ENCODE data around the gene CYP27A1. TPM values are rescaled to one million over a fixed set of nuclear protein-coding genes. Genes with fewer than 3 reads are reported as not detected.

The CYP27A1 gene
- total RNA-seq, 1 experiment from 2014 or later = 1.2 TPM

DNA sequence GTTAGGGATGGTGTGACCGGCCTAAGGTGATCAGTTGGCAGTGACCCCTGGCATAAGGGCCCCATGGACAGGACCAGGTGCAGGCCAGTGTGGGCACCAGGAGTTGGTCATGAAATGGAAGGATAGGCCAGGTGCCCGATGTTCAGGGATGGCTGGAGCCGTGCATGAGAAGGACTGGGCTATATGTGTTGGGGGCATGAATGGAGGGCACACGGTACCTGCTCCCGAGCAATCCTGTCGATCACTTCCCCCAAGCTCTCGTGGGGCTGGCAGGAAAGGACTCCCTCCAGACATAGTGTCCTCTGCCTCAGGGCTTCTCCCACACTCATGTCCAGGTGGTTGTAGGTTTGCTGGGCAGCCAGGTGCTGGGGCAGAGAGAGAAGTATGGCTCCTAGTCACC is 42.1 kb downstream of the CYP27A1 start:
- Histone ChIP-seq H3K4me3 (ENCODE audit: low read depth, low read length, poor library complexity, severe bottlenecking) (no peak overlapping the region), H3K27ac (ENCODE audit: low read depth, low read length, poor library complexity, severe bottlenecking) (no peak overlapping the region), H3K4me1 (ENCODE audit: insufficient read depth, low read length, poor library complexity, severe bottlenecking) (no peaks in the 10 kb centered on the region), H3K36me3 (ENCODE audit: insufficient read depth, low read length, poor library complexity, severe bottlenecking) (no peaks in the 10 kb centered on the region), H3K27me3 (replicated peaks; ENCODE audit: insufficient read depth, low read depth, low read length, poor library complexity) (no peaks in the 10 kb centered on the region), H3K9me3 (ENCODE audit: low read depth, low read length, poor library complexity, severe bottlenecking) (no peaks in the 10 kb centered on the region)
- ChIA-PET POLR2A (ENCODE audit: low non-redundant PET) (no interaction called here), CTCF (no interaction called here)
- BruUV-seq (replicated peaks) = no TSS peak
- intact Hi-C loops (cut with micrococcal nuclease; ENCODE audit: unreplicated experiment) = no loop called here
- TF ChIP-seq, protein P1, sequence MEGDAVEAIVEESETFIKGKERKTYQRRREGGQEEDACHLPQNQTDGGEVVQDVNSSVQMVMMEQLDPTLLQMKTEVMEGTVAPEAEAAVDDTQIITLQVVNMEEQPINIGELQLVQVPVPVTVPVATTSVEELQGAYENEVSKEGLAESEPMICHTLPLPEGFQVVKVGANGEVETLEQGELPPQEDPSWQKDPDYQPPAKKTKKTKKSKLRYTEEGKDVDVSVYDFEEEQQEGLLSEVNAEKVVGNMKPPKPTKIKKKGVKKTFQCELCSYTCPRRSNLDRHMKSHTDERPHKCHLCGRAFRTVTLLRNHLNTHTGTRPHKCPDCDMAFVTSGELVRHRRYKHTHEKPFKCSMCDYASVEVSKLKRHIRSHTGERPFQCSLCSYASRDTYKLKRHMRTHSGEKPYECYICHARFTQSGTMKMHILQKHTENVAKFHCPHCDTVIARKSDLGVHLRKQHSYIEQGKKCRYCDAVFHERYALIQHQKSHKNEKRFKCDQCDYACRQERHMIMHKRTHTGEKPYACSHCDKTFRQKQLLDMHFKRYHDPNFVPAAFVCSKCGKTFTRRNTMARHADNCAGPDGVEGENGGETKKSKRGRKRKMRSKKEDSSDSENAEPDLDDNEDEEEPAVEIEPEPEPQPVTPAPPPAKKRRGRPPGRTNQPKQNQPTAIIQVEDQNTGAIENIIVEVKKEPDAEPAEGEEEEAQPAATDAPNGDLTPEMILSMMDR (conservative IDR thresholded peaks at IDR 0.05; ENCODE audit: low read depth, low read length) = no peak
- no peak for TF ChIP-seq EZH2 (IDR thresholded peaks at IDR 0.05; ENCODE audit: borderline replicate concordance, low read depth, low read length, poor library complexity, severe bottlenecking)
- DNase-seq (ENCODE audit: low spot score) = no peak

DNA sequence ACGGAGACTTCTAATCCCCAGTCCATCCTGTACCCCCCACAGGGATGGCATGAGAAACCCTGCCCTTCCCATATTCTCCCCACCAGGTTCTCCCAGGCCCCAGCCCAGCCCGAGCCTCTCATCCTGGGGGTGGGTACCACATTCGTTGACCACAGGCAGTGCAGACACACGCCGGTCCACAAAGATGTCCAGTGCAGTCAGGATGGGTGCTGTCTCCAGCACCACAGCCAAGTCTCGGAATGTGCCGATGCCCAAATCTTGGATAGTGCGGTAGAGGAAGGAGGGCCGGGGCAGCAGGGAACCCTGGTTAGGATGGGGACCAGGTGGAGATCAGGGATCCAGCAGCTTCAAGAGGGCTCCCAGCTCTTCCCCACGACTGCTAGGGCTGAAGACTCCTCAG is 44.8 kb downstream of the CYP27A1 start:
- TF ChIP-seq, protein P1 (conservative IDR thresholded peaks at IDR 0.05; ENCODE audit: low read depth, low read length) = no peak
- TF ChIP-seq EZH2 (IDR thresholded peaks at IDR 0.05; ENCODE audit: borderline replicate concordance, low read depth, low read length, poor library complexity, severe bottlenecking) = no peak
- CTCF ChIA-PET = no interaction called here
- Histone ChIP-seq H3K4me3 (ENCODE audit: low read depth, low read length, poor library complexity, severe bottlenecking) (no peak overlapping the region), H3K9me3 (ENCODE audit: low read depth, low read length, poor library complexity, severe bottlenecking) (no peaks in the 10 kb centered on the region), H3K27me3 (replicated peaks; ENCODE audit: insufficient read depth, low read depth, low read length, poor library complexity) (peaks cover 4% of the 10 kb centered on the region), H3K36me3 (ENCODE audit: insufficient read depth, low read length, poor library complexity, severe bottlenecking) (no peaks in the 10 kb centered on the region), H3K4me1 (ENCODE audit: insufficient read depth, low read length, poor library complexity, severe bottlenecking) (no peaks in the 10 kb centered on the region), H3K27ac (ENCODE audit: low read depth, low read length, poor library complexity, severe bottlenecking) (no peak overlapping the region)
- POLR2A ChIA-PET (ENCODE audit: low non-redundant PET) = no interaction called here
- no peak for DNase-seq (ENCODE audit: low spot score)
- intact Hi-C loops (cut with micrococcal nuclease; ENCODE audit: unreplicated experiment) = no loop called here
- no TSS peak for BruUV-seq (replicated peaks)

DNA sequence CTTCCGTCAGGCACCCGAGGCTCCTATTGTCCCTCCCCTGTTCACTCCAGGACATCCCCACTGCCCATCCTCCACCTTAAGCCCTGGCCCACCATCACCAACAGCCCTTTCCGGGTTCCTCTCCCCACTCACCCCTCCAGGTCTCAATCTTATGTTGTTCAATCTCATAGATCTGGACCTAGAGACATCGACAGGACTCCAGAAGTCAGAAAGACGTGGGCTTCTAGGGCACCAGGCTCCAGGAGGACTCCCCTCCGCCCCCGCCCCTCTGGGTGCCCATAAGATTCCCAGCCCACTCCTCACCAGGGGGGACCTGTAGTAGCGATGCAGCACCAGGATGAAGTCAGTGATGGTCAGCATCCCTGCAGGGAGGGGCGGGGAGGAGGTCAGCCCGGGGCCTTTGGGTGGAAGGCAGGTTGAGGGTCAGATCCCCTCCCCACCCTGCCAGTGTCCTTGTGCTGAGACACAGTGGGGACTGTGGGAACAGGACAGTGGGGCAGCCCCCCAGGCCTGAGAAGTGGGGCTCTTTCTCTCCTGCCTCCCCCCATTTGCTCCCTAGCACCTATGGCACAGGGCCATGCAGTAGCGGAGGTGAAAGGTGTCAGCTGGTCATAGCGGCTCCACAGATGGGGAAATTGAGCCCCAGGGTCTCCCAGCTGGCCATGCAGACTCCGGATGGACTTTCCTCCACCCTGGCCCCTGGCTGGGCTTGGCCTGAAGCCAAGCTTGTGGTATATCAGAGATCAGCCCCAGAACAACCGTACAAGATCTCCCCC is 45.9 kb downstream of the CYP27A1 start:
- no peak overlapping the region for H3K27ac ChIP-seq (ENCODE audit: low read depth, low read length, poor library complexity, severe bottlenecking)
- POLR2A ChIA-PET (ENCODE audit: low non-redundant PET) = no interaction called here
- H3K4me1 ChIP-seq (ENCODE audit: insufficient read depth, low read length, poor library complexity, severe bottlenecking) = no peaks in the 10 kb centered on the region
- TF ChIP-seq, protein P1 (conservative IDR thresholded peaks at IDR 0.05; ENCODE audit: low read depth, low read length) = no peak
- no peak for TF ChIP-seq EZH2 (IDR thresholded peaks at IDR 0.05; ENCODE audit: borderline replicate concordance, low read depth, low read length, poor library complexity, severe bottlenecking)
- DNase-seq (ENCODE audit: low spot score) = no peak
- intact Hi-C loops (cut with micrococcal nuclease; ENCODE audit: unreplicated experiment) = no loop called here
- no TSS peak for BruUV-seq (replicated peaks)
- peaks cover 9% of the 10 kb centered on the region for H3K27me3 ChIP-seq (replicated peaks; ENCODE audit: insufficient read depth, low read depth, low read length, poor library complexity)
- H3K4me3 ChIP-seq (ENCODE audit: low read depth, low read length, poor library complexity, severe bottlenecking) = no peak overlapping the region
- no peaks in the 10 kb centered on the region for H3K36me3 ChIP-seq (ENCODE audit: insufficient read depth, low read length, poor library complexity, severe bottlenecking)
- H3K9me3 ChIP-seq (ENCODE audit: low read depth, low read length, poor library complexity, severe bottlenecking) = no peaks in the 10 kb centered on the region
- CTCF ChIA-PET = interaction anchor here (0.6 kb wide), 1 partner anchor 49 kb away, joined by 3 read pairs; no protein-coding TSS in a partner anchor

All from A673 (cell line).